Fibroblast of lung (primary cell): Measurements from ENCODE around the gene COBL. TPM values are rescaled to one million over a fixed set of nuclear protein-coding genes. Genes with fewer than 3 reads are reported as not detected.

Experiments used
- DNase-seq, 2 donors: peaks; one replicate each; pipeline versions ENCODE4 v3.0.0 to v3.0.0-alpha.2; 2010; ENCODE audit warnings: low read depth in 2 of 2
- H2AFZ ChIP-seq: 2 replicates; pipeline ENCODE4 v1.5.1; 2012; ENCODE audit warnings: low read length, control low read depth, inconsistent platforms
- H3K27ac ChIP-seq: 2 replicates; pipeline ENCODE4 v1.5.1; 2011; ENCODE audit warnings: low read length, control low read depth; ENCODE audit not compliant: insufficient read depth
- H3K27me3 ChIP-seq: 2 replicates; pipeline ENCODE4 v1.5.1; 2011; ENCODE audit warnings: mild to moderate bottlenecking, low read length; ENCODE audit not compliant: control insufficient read depth, insufficient read depth
- H3K36me3 ChIP-seq: 2 replicates; pipeline ENCODE4 v1.5.1; 2011; ENCODE audit warnings: low read length; ENCODE audit not compliant: control insufficient read depth, insufficient read depth
- H3K4me1 ChIP-seq: 2 replicates; pipeline ENCODE4 v1.5.1; 2011; ENCODE audit warnings: low read length; ENCODE audit not compliant: control insufficient read depth, insufficient read depth; ENCODE audit errors: extremely low read depth
- H3K4me2 ChIP-seq: 2 replicates; pipeline ENCODE4 v1.5.1; 2011; ENCODE audit warnings: low read length, control low read depth; ENCODE audit not compliant: insufficient read depth; ENCODE audit errors: extremely low read depth
- H3K4me3 ChIP-seq, 4 experiments: fragments of 200-600 bp in 1 of 4; sonication (generic) in 1 of 4; replicated peaks in 1 of 4; 2 replicates each; pipeline ENCODE4 v1.5.1; 2011 to 2016; ENCODE audit warnings: low read length in 4 of 4, low read depth in 3 of 4, mild to moderate bottlenecking in 3 of 4, control low read depth in 2 of 4, inconsistent platforms in 1 of 4, mixed read lengths in 1 of 4; ENCODE audit not compliant: insufficient read depth in 1 of 4; ENCODE audit errors: control extremely low read depth in 1 of 4
- H3K79me2 ChIP-seq: 2 replicates; pipeline ENCODE4 v1.5.1; 2012; ENCODE audit warnings: mild to moderate bottlenecking, low read length, inconsistent platforms; ENCODE audit not compliant: control insufficient read depth, insufficient read depth
- H3K9ac ChIP-seq: 2 replicates; pipeline ENCODE4 v1.5.1; 2011; ENCODE audit warnings: mild to moderate bottlenecking, low read length, control low read depth; ENCODE audit not compliant: insufficient read depth
- H3K9me3 ChIP-seq: 2 replicates; pipeline ENCODE4 v1.5.1; 2012; ENCODE audit warnings: low read depth, low read length; ENCODE audit not compliant: control insufficient read depth, insufficient read depth
- H4K20me1 ChIP-seq: 2 replicates; pipeline ENCODE4 v1.5.1; 2011; ENCODE audit warnings: low read length; ENCODE audit not compliant: control insufficient read depth, insufficient read depth; ENCODE audit errors: extremely low read depth
- EZH2 ChIP-seq: IDR thresholded peaks from 2 replicates; pipeline ENCODE4 v1.5.1; 2012; ENCODE audit warnings: low read length, control low read depth, mild to moderate bottlenecking; ENCODE audit errors: missing control alignments
- polyA plus RNA-seq, 2 donors: library from polyadenylated mRNA; depleted of rRNA in 1 of 2; stranded (reverse) in 1 of 2; unstranded in 1 of 2; fragments of >200 nt; gene quantifications; 2 replicates each; pipeline ENCODE4 v1.2.1, GENCODE V29; 2011 to 2012; ENCODE audit warnings: missing spikeins in 1 of 2
- total RNA-seq: library from RNA; depleted of rRNA; stranded (reverse); fragments of >200 nt; gene quantifications from 2 replicates; pipeline ENCODE4 v1.2.1, GENCODE V29; 2014
- TF ChIP-seq, protein P1 (sequence below), 2 donors: IDR thresholded peaks in 1 of 2; conservative IDR thresholded peaks in 1 of 2; 1 replicate in 1 of 2; 2 replicates in 1 of 2; pipeline ENCODE4 v1.5.1; 2011 to 2012; ENCODE audit warnings: low read length in 2 of 2, control low read depth in 1 of 2, inconsistent platforms in 1 of 2, low read depth in 1 of 2, mild to moderate bottlenecking in 1 of 2

The COBL gene
- total and polyA plus RNA-seq, 2 donors (not counting 1 experiment from before 2014, with no cell fraction given), result 0.10 to 0.33 TPM

DNA sequence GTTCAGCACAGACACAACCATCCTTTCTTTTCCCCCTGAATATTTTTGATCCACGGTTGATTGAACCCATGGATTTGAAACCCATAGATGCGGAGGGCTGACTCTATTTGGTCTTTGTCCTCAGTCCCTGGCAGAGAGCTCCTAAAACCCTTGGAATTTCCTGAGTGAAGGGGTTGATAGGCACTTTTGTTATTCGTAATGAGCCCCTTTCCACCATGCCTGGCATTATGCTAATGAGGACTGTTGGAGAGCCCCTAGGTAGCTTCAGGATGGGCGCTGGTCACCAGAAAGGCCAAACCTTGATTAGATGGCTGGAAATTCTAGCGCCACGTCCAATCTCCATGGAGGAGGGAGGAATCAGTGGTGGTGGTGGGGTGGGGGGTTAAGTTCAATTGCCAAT lies 328.1 kb downstream of the COBL start:
- H3K9ac ChIP-seq, result no peak overlapping the region
- H4K20me1 ChIP-seq, result no peaks in the 10 kb centered on the region
- no peaks in the 10 kb centered on the region for H3K4me1 ChIP-seq
- H3K27ac ChIP-seq, result no peak overlapping the region
- H3K4me3 ChIP-seq, result no peak overlapping the region
- H3K36me3 ChIP-seq, result no peaks in the 10 kb centered on the region
- H3K79me2 ChIP-seq, result no peaks in the 10 kb centered on the region
- H3K4me2 ChIP-seq, result no peak overlapping the region
- no peaks in the 10 kb centered on the region for H3K27me3 ChIP-seq
- DNase-seq, result no peak
- TF ChIP-seq, protein P1, sequence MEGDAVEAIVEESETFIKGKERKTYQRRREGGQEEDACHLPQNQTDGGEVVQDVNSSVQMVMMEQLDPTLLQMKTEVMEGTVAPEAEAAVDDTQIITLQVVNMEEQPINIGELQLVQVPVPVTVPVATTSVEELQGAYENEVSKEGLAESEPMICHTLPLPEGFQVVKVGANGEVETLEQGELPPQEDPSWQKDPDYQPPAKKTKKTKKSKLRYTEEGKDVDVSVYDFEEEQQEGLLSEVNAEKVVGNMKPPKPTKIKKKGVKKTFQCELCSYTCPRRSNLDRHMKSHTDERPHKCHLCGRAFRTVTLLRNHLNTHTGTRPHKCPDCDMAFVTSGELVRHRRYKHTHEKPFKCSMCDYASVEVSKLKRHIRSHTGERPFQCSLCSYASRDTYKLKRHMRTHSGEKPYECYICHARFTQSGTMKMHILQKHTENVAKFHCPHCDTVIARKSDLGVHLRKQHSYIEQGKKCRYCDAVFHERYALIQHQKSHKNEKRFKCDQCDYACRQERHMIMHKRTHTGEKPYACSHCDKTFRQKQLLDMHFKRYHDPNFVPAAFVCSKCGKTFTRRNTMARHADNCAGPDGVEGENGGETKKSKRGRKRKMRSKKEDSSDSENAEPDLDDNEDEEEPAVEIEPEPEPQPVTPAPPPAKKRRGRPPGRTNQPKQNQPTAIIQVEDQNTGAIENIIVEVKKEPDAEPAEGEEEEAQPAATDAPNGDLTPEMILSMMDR (conservative IDR thresholded peaks at IDR 0.05 in 1 of 2, IDR thresholded peaks at IDR 0.05 in 1 of 2; ENCODE audit: low read depth in 1 of 2, low read length in 2 of 2), result no peak
- no peak for TF ChIP-seq EZH2
- no peak overlapping the region for H2AFZ ChIP-seq
- no peaks in the 10 kb centered on the region for H3K9me3 ChIP-seq

DNA sequence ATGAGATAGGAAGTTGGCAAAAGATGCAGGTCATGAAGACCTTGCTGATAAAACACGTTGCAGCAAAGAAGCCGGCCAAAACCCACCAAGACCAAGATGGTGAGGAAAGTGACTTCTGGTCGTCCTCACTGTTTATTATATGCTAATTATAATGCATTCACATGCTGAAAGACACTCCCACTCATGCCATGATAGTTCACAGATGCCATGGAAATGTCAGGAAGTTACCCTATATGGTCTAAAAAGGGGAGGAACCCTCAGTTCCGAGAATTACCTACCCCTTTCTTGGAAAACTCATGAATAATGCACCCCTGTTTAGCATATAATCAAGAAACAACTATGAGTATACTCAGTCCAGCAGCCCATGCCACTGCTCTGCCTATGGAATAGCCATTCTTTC lies 331.5 kb downstream of the COBL start:
- Histone ChIP-seq H3K4me2 (no peak overlapping the region), H2AFZ (no peak overlapping the region), H3K36me3 (no peaks in the 10 kb centered on the region), H3K4me1 (no peaks in the 10 kb centered on the region), H3K27me3 (no peaks in the 10 kb centered on the region), H3K9ac (no peak overlapping the region), H3K4me3 (no peak overlapping the region), H4K20me1 (no peaks in the 10 kb centered on the region), H3K27ac (no peak overlapping the region), H3K79me2 (no peaks in the 10 kb centered on the region), H3K9me3 (no peaks in the 10 kb centered on the region)
- no peak for DNase-seq
- no peak for TF ChIP-seq EZH2
- TF ChIP-seq, protein P1 (conservative IDR thresholded peaks at IDR 0.05 in 1 of 2, IDR thresholded peaks at IDR 0.05 in 1 of 2; ENCODE audit: low read depth in 1 of 2, low read length in 2 of 2), result no peak

DNA sequence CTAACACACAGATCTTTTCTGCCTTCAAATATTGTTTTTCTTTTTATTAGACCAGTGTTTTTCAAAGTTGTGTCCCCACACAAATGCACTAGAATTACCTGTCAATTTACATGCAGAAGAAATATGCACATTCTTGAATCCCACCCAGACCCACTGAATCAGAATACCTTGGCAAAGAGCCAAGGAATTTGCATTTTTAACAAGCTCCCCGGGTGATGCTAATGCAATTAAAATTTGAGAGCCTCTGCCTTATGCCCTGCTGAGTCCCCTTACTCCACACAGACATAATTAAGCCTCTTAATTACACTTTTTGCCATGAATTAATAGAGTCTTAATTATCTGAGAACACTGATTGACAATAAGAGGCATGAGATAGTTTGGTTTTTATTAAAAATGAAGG lies 332.8 kb downstream of the COBL start:
- H3K36me3 ChIP-seq, result no peaks in the 10 kb centered on the region
- H3K9me3 ChIP-seq, result no peaks in the 10 kb centered on the region
- H2AFZ ChIP-seq, result no peak overlapping the region
- H3K27ac ChIP-seq, result no peak overlapping the region
- H3K4me2 ChIP-seq, result no peak overlapping the region
- H3K4me1 ChIP-seq, result no peaks in the 10 kb centered on the region
- no peaks in the 10 kb centered on the region for H4K20me1 ChIP-seq
- no peak for TF ChIP-seq EZH2
- TF ChIP-seq, protein P1 (conservative IDR thresholded peaks at IDR 0.05 in 1 of 2, IDR thresholded peaks at IDR 0.05 in 1 of 2; ENCODE audit: low read depth in 1 of 2, low read length in 2 of 2), result no peak
- H3K4me3 ChIP-seq, result no peak overlapping the region
- H3K27me3 ChIP-seq, result no peaks in the 10 kb centered on the region
- peak in 1 of 2 donors; percentile 11 for DNase-seq
- H3K9ac ChIP-seq, result no peak overlapping the region
- no peaks in the 10 kb centered on the region for H3K79me2 ChIP-seq
